AG09319 (cell line): ENCODE measurements around the gene JAZF1.

Source experiments
- DNase-seq: peaks from one replicate; pipeline ENCODE4 v3.0.0-alpha.2; 2010; ENCODE audit warnings: low read depth; ENCODE audit errors: extremely low read depth
- TF ChIP-seq, protein P1 (sequence below): IDR thresholded peaks from 2 replicates; pipeline ENCODE4 v1.5.1; 2011; ENCODE audit warnings: low read depth, mild to moderate bottlenecking, inconsistent platforms, low read length, moderate library complexity

The JAZF1 gene

DNA sequence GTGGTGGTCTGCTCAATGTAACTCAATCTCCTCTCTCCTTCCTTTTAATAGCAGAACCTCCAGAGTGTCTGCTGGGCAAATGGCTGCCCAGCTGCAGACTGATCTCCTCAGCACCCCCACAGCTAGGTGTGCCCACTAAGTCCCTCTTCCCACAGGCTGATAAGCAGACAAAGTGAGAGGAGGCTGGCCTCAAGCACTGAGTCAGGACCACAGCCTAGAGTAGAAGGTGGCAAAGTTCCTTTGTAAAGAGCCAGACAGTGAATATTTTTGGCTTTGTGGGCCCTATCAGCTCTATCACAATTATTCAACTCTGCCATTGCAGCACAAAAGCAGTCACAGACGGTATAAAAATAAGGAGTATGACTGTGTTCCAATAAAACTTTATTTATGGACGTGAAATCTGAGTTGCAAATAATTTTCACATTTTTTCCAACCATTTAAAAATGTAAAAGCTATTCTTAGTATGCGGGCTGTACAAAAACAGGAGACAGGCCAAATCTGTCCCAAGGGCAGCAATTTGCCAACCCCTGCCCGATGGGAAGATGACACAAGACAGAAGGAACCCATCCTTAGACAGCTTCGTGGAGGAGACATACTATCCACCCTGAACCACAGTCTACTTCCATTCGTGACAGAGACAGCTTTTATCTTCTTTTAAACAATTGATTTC is 23.4 kb downstream of the JAZF1 start:
- TF ChIP-seq, protein P1, sequence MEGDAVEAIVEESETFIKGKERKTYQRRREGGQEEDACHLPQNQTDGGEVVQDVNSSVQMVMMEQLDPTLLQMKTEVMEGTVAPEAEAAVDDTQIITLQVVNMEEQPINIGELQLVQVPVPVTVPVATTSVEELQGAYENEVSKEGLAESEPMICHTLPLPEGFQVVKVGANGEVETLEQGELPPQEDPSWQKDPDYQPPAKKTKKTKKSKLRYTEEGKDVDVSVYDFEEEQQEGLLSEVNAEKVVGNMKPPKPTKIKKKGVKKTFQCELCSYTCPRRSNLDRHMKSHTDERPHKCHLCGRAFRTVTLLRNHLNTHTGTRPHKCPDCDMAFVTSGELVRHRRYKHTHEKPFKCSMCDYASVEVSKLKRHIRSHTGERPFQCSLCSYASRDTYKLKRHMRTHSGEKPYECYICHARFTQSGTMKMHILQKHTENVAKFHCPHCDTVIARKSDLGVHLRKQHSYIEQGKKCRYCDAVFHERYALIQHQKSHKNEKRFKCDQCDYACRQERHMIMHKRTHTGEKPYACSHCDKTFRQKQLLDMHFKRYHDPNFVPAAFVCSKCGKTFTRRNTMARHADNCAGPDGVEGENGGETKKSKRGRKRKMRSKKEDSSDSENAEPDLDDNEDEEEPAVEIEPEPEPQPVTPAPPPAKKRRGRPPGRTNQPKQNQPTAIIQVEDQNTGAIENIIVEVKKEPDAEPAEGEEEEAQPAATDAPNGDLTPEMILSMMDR, result no peak
- no peak for DNase-seq

DNA sequence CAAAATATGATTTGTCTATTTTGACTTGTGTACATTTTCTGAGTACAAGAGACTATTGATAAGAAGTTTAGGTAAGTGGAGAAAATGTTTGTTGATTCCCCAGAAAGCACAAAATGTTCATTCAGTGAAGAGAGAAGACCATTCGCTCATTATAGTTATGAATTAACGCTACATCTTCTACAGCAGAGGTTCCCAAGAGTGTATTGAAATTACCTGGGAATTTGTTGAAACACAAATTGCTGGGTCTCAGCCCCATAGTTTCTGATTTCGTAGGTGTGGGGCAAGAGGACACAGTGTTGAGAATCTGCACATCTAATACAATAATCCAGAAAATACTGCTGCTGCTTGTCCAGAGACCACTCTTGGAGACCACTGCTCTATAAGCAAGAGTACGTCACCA is 24.2 kb downstream of the JAZF1 start:
- TF ChIP-seq, protein P1, result no peak
- no peak for DNase-seq

DNA sequence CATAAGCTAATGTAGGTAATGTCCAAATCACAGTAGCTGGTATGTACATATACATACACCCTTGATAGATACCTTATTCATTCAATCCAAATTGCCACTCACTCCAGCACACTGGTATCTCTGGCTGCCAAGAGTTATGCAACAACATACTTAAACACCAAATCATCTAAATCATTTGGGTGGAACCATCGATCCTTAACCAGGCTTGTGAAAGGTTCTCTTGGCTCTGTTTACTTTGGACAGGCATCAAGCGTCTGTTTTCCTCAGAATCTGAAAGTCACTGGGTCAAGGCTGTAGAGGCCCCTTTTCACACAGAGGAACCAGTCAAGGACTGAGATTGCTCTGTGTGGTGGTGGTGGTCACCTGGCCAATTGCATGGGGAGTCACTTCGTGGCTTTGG is 24.6 kb downstream of the JAZF1 start:
- TF ChIP-seq, protein P1, result no peak
- DNase-seq, result peak; percentile 43

DNA sequence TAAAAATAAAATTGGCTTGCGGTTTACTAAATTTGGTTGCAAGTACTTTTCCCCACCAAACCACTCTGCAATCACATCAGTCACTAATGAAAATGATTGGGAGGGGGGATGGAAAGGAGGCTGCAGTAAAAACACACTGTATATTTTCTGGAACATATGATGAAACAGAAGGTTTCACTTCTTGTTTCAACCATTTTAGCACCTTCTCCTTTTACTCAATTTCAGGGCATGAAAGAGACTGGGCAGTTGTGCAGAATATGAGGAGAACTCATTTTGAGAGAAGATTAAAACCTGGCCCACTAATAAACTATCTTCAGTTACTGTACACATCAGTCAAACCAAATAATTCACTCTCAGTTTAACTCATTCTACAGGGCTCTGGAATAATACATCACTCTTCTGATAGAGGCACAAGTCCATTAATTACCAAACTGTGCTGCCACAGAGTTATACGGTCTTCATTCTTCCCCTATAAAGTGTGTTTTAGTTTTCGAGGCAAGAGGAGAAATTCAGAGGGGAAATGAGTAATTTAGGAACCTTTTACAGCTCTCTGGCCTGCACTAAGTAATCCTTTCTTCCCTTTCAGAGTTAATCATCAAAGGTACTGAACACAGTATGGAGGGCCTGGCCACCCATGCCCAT is 25.5 kb downstream of the JAZF1 start:
- no peak for DNase-seq
- TF ChIP-seq, protein P1, result no peak

DNA sequence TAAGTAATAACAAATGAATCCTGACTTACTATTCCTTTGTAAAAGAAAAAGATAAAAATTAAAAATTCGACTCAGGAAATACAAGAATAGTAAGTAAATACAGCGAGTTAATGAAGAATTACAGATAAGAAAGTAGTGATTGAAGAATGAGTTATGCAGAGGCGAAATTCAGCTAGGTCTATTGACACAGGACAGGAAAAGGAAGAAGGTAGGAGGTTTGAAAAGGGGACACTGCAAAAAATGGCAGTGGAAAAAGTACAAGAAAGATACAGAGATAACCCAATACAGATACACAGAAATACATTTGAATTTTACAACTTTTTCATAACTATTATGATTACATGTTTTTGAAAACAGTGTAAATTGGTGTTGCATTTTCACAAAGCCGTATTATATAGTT is 28.0 kb downstream of the JAZF1 start:
- TF ChIP-seq, protein P1, result no peak
- DNase-seq, result no peak

DNA sequence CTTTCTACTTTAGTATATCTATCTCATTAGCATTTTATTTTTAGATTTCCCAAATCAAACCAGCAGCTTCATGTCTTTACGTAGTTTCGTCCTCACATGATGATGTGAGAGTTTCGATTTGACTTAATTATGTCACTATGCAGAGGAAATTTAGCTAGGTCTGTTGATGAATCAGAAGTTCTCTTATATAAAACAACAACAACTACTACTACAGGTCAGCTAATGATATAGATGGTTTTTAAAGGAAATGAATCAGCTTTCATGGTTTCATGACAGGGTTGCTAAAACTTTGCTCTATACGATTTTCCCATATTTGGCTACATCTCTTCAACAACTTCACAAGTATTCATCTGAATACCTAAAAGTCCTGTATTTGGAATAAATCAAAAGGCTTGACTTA is 28.6 kb downstream of the JAZF1 start:
- DNase-seq, result no peak
- TF ChIP-seq, protein P1, result no peak

GRCh38 chr7:28149291-28150101 is 31.1 kb downstream of the JAZF1 start:
- DNase-seq, result no peak
- TF ChIP-seq, protein P1, result no peak
